Liver (tissue), 9 donors: Measurements from ENCODE around the gene CCNC. TPM values are rescaled to one million over a fixed set of nuclear protein-coding genes. Genes with fewer than 3 reads are reported as not detected.

Experiments used
- DNase-seq: peaks from one replicate; pipeline ENCODE4 v3.0.0-alpha.2; 2017; ENCODE audit warnings: low spot score
- H3K27ac ChIP-seq, 2 donors: one replicate each; pipeline ENCODE4 v1.7.0; 2013; ENCODE audit warnings: inconsistent platforms in 2 of 2, low read length in 2 of 2, control low read depth in 1 of 2, low read depth in 1 of 2, mild to moderate bottlenecking in 1 of 2
- H3K27me3 ChIP-seq, 4 donors: one replicate each; pipeline versions ENCODE4 v1.6.1 to v1.7.0; 2013; ENCODE audit warnings: low read length in 3 of 4, inconsistent platforms in 1 of 4, mild to moderate bottlenecking in 1 of 4, moderate library complexity in 1 of 4; ENCODE audit not compliant: control insufficient read depth in 4 of 4, insufficient read depth in 4 of 4
- H3K36me3 ChIP-seq, 4 donors: one replicate each; pipeline versions ENCODE4 v1.6.1 to v1.7.0; 2013; ENCODE audit warnings: low read length in 3 of 4, mild to moderate bottlenecking in 3 of 4, low read depth in 1 of 4, moderate library complexity in 1 of 4; ENCODE audit not compliant: control insufficient read depth in 4 of 4, insufficient read depth in 3 of 4
- H3K4me1 ChIP-seq, 4 donors: one replicate each; pipeline versions ENCODE4 v1.6.1 to v1.7.0; 2013; ENCODE audit warnings: low read length in 3 of 4, mild to moderate bottlenecking in 3 of 4, moderate library complexity in 1 of 4; ENCODE audit not compliant: control insufficient read depth in 4 of 4, insufficient read depth in 4 of 4
- H3K4me3 ChIP-seq, 3 donors: one replicate each; pipeline versions ENCODE4 v1.6.1 to v1.7.0; 2013; ENCODE audit warnings: low read length in 3 of 3, control low read depth in 1 of 3, low read depth in 1 of 3, mild to moderate bottlenecking in 1 of 3
- H3K9ac ChIP-seq, 2 donors: one replicate each; pipeline ENCODE4 v1.7.0; 2013; ENCODE audit warnings: low read length in 2 of 2, mild to moderate bottlenecking in 2 of 2, moderate library complexity in 2 of 2, control low read depth in 1 of 2, low read depth in 1 of 2
- H3K9me3 ChIP-seq, 4 donors: one replicate each; pipeline versions ENCODE4 v1.6.1 to v1.7.0; 2013; ENCODE audit warnings: low read length in 3 of 4; ENCODE audit not compliant: control insufficient read depth in 4 of 4
- EGR1 ChIP-seq, 2 donors: IDR thresholded peaks; 2 replicates each; pipeline ENCODE4 v1.6.1; 2016 to 2018; ENCODE audit warnings: antibody characterized with exemption in 2 of 2, low read depth in 2 of 2
- FOXA1 ChIP-seq: IDR thresholded peaks from 2 replicates; pipeline ENCODE4 v1.6.1; 2016; ENCODE audit warnings: antibody characterized with exemption
- FOXA2 ChIP-seq: IDR thresholded peaks from 2 replicates; pipeline ENCODE4 v1.6.1; 2016; ENCODE audit warnings: antibody characterized with exemption
- GABPA ChIP-seq, 2 donors: IDR thresholded peaks in 1 of 2; conservative IDR thresholded peaks in 1 of 2; 2 replicates each; pipeline ENCODE4 v1.6.1; 2016; ENCODE audit warnings: antibody characterized with exemption in 2 of 2, mild to moderate bottlenecking in 1 of 2, moderate library complexity in 1 of 2
- HNF4A ChIP-seq, 2 donors: conservative IDR thresholded peaks; 2 replicates each; pipeline ENCODE4 v1.6.1; 2016; ENCODE audit warnings: antibody characterized with exemption in 2 of 2, mild to moderate bottlenecking in 2 of 2
- HNF4G ChIP-seq: IDR thresholded peaks from 2 replicates; pipeline ENCODE4 v1.6.1; 2016; ENCODE audit warnings: antibody characterized with exemption
- JUND ChIP-seq, 2 donors: IDR thresholded peaks; 2 replicates each; pipeline ENCODE4 v1.6.1; 2016; ENCODE audit warnings: antibody characterized with exemption in 2 of 2
- MAX ChIP-seq: IDR thresholded peaks from 2 replicates; pipeline ENCODE4 v1.6.1; 2016; ENCODE audit warnings: antibody characterized with exemption
- NR2F2 ChIP-seq: IDR thresholded peaks from 2 replicates; pipeline ENCODE4 v1.6.1; 2016; ENCODE audit warnings: antibody characterized with exemption
- RAD21 ChIP-seq, 2 donors: IDR thresholded peaks; 2 replicates each; pipeline ENCODE4 v1.6.1; 2016; ENCODE audit warnings: antibody characterized with exemption in 2 of 2, mild to moderate bottlenecking in 2 of 2
- REST ChIP-seq: IDR thresholded peaks from 2 replicates; pipeline ENCODE4 v1.6.1; 2016; ENCODE audit warnings: antibody characterized with exemption, mild to moderate bottlenecking
- RXRA ChIP-seq, 2 donors: IDR thresholded peaks; 2 replicates each; pipeline ENCODE4 v1.6.1; 2017 to 2018; ENCODE audit warnings: antibody characterized with exemption in 2 of 2, mild to moderate bottlenecking in 1 of 2
- SP1 ChIP-seq: IDR thresholded peaks from 2 replicates; pipeline ENCODE4 v1.6.1; 2018; ENCODE audit warnings: antibody characterized with exemption, mild to moderate bottlenecking
- TAF1 ChIP-seq: conservative IDR thresholded peaks from 2 replicates; pipeline ENCODE4 v1.6.1; 2016; ENCODE audit warnings: antibody characterized with exemption, mild to moderate bottlenecking
- YY1 ChIP-seq: IDR thresholded peaks from 2 replicates; pipeline ENCODE4 v1.6.1; 2016; ENCODE audit warnings: antibody characterized with exemption, mild to moderate bottlenecking
- ZBTB33 ChIP-seq: IDR thresholded peaks from 2 replicates; pipeline ENCODE4 v1.6.1; 2016; ENCODE audit warnings: antibody characterized with exemption
- WGBS: extraction: QIAGEN DNeasy Blood & Tissue Kit; methylation state at CpG from one replicate; pipeline ENCODE4 v1.1.7; 2013; 5-methylcytosine and 5-hydroxymethylcytosine counted together
- polyA plus RNA-seq, 2 donors: library from polyadenylated mRNA; stranded (reverse) in 1 of 2; unstranded in 1 of 2; fragments of 200-250 nt in 1 of 2; fragments of >200 nt in 1 of 2; fragmentation: Nextera tagmentation in 1 of 2; extraction: Ambion mirVana in 1 of 2; gene quantifications; one replicate each; pipeline versions ENCODE4 v1.2.1 to v1.2.3, GENCODE V29; 2013 to 2015
- total RNA-seq, 2 donors: library from RNA; depleted of rRNA; stranded (reverse); fragments of >200 nt; gene quantifications; one replicate each; pipeline ENCODE4 v1.2.3, GENCODE V29; 2014
- TF ChIP-seq, protein P1 (sequence below): IDR thresholded peaks from 2 replicates; pipeline ENCODE4 v1.6.1; 2016; ENCODE audit warnings: antibody characterized with exemption
- TF ChIP-seq, protein P2 (sequence below): fragments of 150-350 bp; IDR thresholded peaks from 2 replicates; pipeline ENCODE4 v1.5.1; 2017; ENCODE audit warnings: improper control_type of control experiment, low read depth, low read length; ENCODE audit not compliant: missing input control
- donor health status: healthy.
- donor health status: healthy.
- donor health status: healthy.
- donor health status: healthy.
- donor health status: healthy.

The CCNC gene
- total and polyA plus RNA-seq, 4 donors: 32.9 to 80.7 (median 47.8) TPM

GRCh38 chr6:99507648-99508047, 60.8 kb downstream of the CCNC start:
- no peak for DNase-seq
- TF ChIP-seq HNF4A (conservative IDR thresholded peaks at IDR 0.05) (peak in 1 of 2 donors; percentile 30), ZBTB33 (no peak), FOXA1 (no peak), NR2F2 (no peak), RAD21 (IDR thresholded peaks at IDR 0.05) (no peak), YY1 (peak; percentile 16), FOXA2 (peak; percentile 58), GABPA (IDR thresholded peaks at IDR 0.05 in 1 of 2, conservative IDR thresholded peaks at IDR 0.05 in 1 of 2) (no peak), RXRA (IDR thresholded peaks at IDR 0.05) (peak in 1 of 2 donors; percentile 55), MAX (peak; percentile 48), EGR1 (IDR thresholded peaks at IDR 0.05; ENCODE audit: low read depth in 2 of 2) (no peak), TAF1 (no peak), REST (no peak), JUND (IDR thresholded peaks at IDR 0.05) (no peak), SP1 (peak; percentile 25), HNF4G (no peak)
- TF ChIP-seq, protein P1, sequence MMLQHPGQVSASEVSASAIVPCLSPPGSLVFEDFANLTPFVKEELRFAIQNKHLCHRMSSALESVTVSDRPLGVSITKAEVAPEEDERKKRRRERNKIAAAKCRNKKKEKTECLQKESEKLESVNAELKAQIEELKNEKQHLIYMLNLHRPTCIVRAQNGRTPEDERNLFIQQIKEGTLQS: no peak
- TF ChIP-seq, protein P2, sequence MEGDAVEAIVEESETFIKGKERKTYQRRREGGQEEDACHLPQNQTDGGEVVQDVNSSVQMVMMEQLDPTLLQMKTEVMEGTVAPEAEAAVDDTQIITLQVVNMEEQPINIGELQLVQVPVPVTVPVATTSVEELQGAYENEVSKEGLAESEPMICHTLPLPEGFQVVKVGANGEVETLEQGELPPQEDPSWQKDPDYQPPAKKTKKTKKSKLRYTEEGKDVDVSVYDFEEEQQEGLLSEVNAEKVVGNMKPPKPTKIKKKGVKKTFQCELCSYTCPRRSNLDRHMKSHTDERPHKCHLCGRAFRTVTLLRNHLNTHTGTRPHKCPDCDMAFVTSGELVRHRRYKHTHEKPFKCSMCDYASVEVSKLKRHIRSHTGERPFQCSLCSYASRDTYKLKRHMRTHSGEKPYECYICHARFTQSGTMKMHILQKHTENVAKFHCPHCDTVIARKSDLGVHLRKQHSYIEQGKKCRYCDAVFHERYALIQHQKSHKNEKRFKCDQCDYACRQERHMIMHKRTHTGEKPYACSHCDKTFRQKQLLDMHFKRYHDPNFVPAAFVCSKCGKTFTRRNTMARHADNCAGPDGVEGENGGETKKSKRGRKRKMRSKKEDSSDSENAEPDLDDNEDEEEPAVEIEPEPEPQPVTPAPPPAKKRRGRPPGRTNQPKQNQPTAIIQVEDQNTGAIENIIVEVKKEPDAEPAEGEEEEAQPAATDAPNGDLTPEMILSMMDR: no peak
- peaks cover under 1 to 3% (median 2%) of the 10 kb centered on the region in 4 donors for H3K36me3 ChIP-seq
- WGBS: 50% methylated on average over 3 of the region's 3 CpGs
- no peaks in the 10 kb centered on the region for H3K27me3 ChIP-seq
- no peak overlapping the region for H3K9ac ChIP-seq
- no peaks in the 10 kb centered on the region for H3K9me3 ChIP-seq
- no peak overlapping the region for H3K4me3 ChIP-seq
- H3K27ac ChIP-seq: no peak overlapping the region
- H3K4me1 ChIP-seq: no peaks in the 10 kb centered on the region
